Gastrocnemius medialis (tissue), 4 donors: ENCODE data around the gene GARS1. TPM values are rescaled to one million over a fixed set of nuclear protein-coding genes. Genes with fewer than 3 reads are reported as not detected.
"Not testable (repeated sequence)": the region's sequence is repeated elsewhere in the genome, so short reads cannot be mapped to it uniquely, and the experiment has no call there.

ENCODE experiments used
- ATAC-seq, 2 donors: fragments of 150-250 bp; one replicate each; pipeline ENCODE4 v1.9.1; 2016
- DNase-seq, 2 donors: peaks; one replicate each; pipeline ENCODE4 v3.0.0-alpha.2; 2019
- H3K27ac ChIP-seq, 4 donors: fragments of 200-600 bp; sonication (generic); 1 replicate in 1 of 4; 2 replicates in 3 of 4; pipeline ENCODE4 v1.5.1; 2016 to 2018; ENCODE audit warnings: mild to moderate bottlenecking in 2 of 4, moderate library complexity in 1 of 4
- H3K27me3 ChIP-seq, 3 donors: fragments of 200-600 bp; sonication (generic) in 2 of 3; 1 replicate in 1 of 3; 2 replicates in 2 of 3; pipeline versions ENCODE4 v1.5.1 to v1.6.0; 2016 to 2019; ENCODE audit warnings: mild to moderate bottlenecking in 1 of 3, moderate library complexity in 1 of 3
- H3K36me3 ChIP-seq, 2 donors: fragments of 200-600 bp; sonication (generic) in 1 of 2; one replicate each; pipeline ENCODE4 v1.5.1; 2017 to 2018
- H3K4me1 ChIP-seq, 2 donors: fragments of 200-600 bp; sonication (generic) in 1 of 2; one replicate each; pipeline ENCODE4 v1.5.1; 2016 to 2017; ENCODE audit warnings: mild to moderate bottlenecking in 2 of 2
- H3K4me3 ChIP-seq, 4 donors: fragments of 200-600 bp; sonication (generic) in 3 of 4; 1 replicate in 1 of 4; 2 replicates in 3 of 4; pipeline ENCODE4 v1.5.1; 2016 to 2019; ENCODE audit warnings: mild to moderate bottlenecking in 2 of 4
- H3K9me3 ChIP-seq, 3 donors: fragments of 200-600 bp; sonication (generic) in 2 of 3; 1 replicate in 1 of 3; 2 replicates in 2 of 3; pipeline ENCODE4 v1.5.1; 2016 to 2019
- CTCF ChIP-seq, 5 experiments: fragments of 450-650 bp in 3 of 5; fragments of 200-600 bp in 2 of 5; sonication (generic) in 2 of 5; IDR thresholded peaks in 4 of 5; conservative IDR thresholded peaks in 1 of 5; 1 replicate in 4 of 5; 2 replicates in 1 of 5; pipeline ENCODE4 v1.5.1; 2016 to 2019; ENCODE audit warnings: antibody characterized with exemption in 5 of 5, mild to moderate bottlenecking in 3 of 5, moderate library complexity in 3 of 5
- POLR2A ChIP-seq, 2 donors: fragments of 450-650 bp; IDR thresholded peaks; one replicate each; pipeline ENCODE4 v1.6.1; 2017; ENCODE audit warnings: antibody characterized with exemption in 2 of 2, mild to moderate bottlenecking in 2 of 2, moderate library complexity in 2 of 2
- in situ Hi-C, 4 donors: fragments of 200-750 bp; cut with MboI; loops; one replicate each; pipeline versions ENCODE4 v1.15.0 to v1.8.0; 2017; ENCODE audit warnings: low sequenced_read_pairs in 4 of 4
- intact Hi-C: fragments of 100-400 bp; cut with DNase I; formaldehyde crosslinking; loops from one replicate; pipeline ENCODE4 v1.15.1; 2023; ENCODE audit warnings: low total_unique reads
- total RNA-seq, 4 donors: library from RNA; depleted of rRNA; stranded (reverse); fragments of >200 nt; gene quantifications; one replicate each; pipeline versions ENCODE4 v1.1.0 to v1.2.3, GENCODE V29; 2016

Gene GARS1
- total RNA-seq, 4 donors from 2014 or later: 52.1 to 67.7 (median 60.1) TPM

GRCh38 chr7:30566596-30566995 lies 28.1 kb upstream of the GARS1 start:
- no peak overlapping the region for H3K27ac ChIP-seq
- H3K36me3 ChIP-seq: peaks cover 0 to 48% of the 10 kb centered on the region in 2 donors
- intact Hi-C loops (no loop called here), in situ Hi-C loops (loop anchor here in 1 of 4 donors (25.0 kb wide), 1 partner anchor 404 kb away; no protein-coding TSS in a partner anchor)
- TF ChIP-seq POLR2A (IDR thresholded peaks at IDR 0.05) (no peak), CTCF (IDR thresholded peaks at IDR 0.05 in 4 of 5, conservative IDR thresholded peaks at IDR 0.05 in 1 of 5) (no peak)
- H3K4me1 ChIP-seq: no peaks in the 10 kb centered on the region
- H3K27me3 ChIP-seq: no peaks in the 10 kb centered on the region
- DNase-seq: no peak
- H3K4me3 ChIP-seq: no peak overlapping the region
- H3K9me3 ChIP-seq: no peaks in the 10 kb centered on the region
- no peak for ATAC-seq

GRCh38 chr7:30567081-30567480 lies 27.6 kb upstream of the GARS1 start:
- DNase-seq (no peak), ATAC-seq (no peak)
- in situ Hi-C loops: loop anchor here in 1 of 4 donors (25.0 kb wide), 1 partner anchor 405 kb away; no protein-coding TSS in a partner anchor
- Histone ChIP-seq H3K36me3 (peaks cover 0 to 43% of the 10 kb centered on the region in 2 donors), H3K4me3 (no peak overlapping the region), H3K27ac (no peak overlapping the region), H3K27me3 (no peaks in the 10 kb centered on the region), H3K4me1 (no peaks in the 10 kb centered on the region), H3K9me3 (no peaks in the 10 kb centered on the region)
- TF ChIP-seq POLR2A (IDR thresholded peaks at IDR 0.05): no peak
- TF ChIP-seq CTCF (IDR thresholded peaks at IDR 0.05 in 4 of 5, conservative IDR thresholded peaks at IDR 0.05 in 1 of 5): no peak
- intact Hi-C loops: no loop called here

GRCh38 chr7:30570238-30570637 lies 24.4 kb upstream of the GARS1 start:
- intact Hi-C loops, DNase-seq, H3K27ac ChIP-seq, H3K9me3 ChIP-seq, H3K4me3 ChIP-seq, H3K27me3 ChIP-seq, ATAC-seq, H3K4me1 ChIP-seq: not testable (repeated sequence)
- in situ Hi-C loops: loop anchor here in 1 of 4 donors (25.0 kb wide), 1 partner anchor 408 kb away; no protein-coding TSS in a partner anchor
- H3K36me3 ChIP-seq: peaks cover 0 to 34% of the 10 kb centered on the region in 2 donors

- H3K27me3 ChIP-seq: no peaks in the 10 kb centered on the region
- peaks cover 0 to 3% of the 10 kb centered on the region in 2 donors for H3K4me1 ChIP-seq
- intact Hi-C loops (no loop called here), in situ Hi-C loops (loop anchor here in 1 of 4 donors (25.0 kb wide), 1 partner anchor 410 kb away; no protein-coding TSS in a partner anchor)
- no peaks in the 10 kb centered on the region for H3K9me3 ChIP-seq
- peaks cover 0 to 35% of the 10 kb centered on the region in 2 donors for H3K36me3 ChIP-seq
- H3K4me3 ChIP-seq: no peak overlapping the region
- TF ChIP-seq CTCF (IDR thresholded peaks at IDR 0.05 in 4 of 5, conservative IDR thresholded peaks at IDR 0.05 in 1 of 5): no peak
- no peak for TF ChIP-seq POLR2A (IDR thresholded peaks at IDR 0.05)
- H3K27ac ChIP-seq: no peak overlapping the region
- ATAC-seq (no peak), DNase-seq (no peak)
These were observed 22.4 kb upstream of the GARS1 start for GRCh38 chr7:30572212-30572841.

- ATAC-seq (no peak), DNase-seq (no peak)
- intact Hi-C loops (no loop called here), in situ Hi-C loops (no loop called here)
- H3K4me3 ChIP-seq: no peak overlapping the region
- TF ChIP-seq POLR2A (IDR thresholded peaks at IDR 0.05): no peak
- no peak for TF ChIP-seq CTCF (IDR thresholded peaks at IDR 0.05 in 4 of 5, conservative IDR thresholded peaks at IDR 0.05 in 1 of 5)
- peaks cover 0 to 3% of the 10 kb centered on the region in 2 donors for H3K4me1 ChIP-seq
- H3K27me3 ChIP-seq: no peaks in the 10 kb centered on the region
- H3K27ac ChIP-seq: no peak overlapping the region
- no peaks in the 10 kb centered on the region for H3K9me3 ChIP-seq
- H3K36me3 ChIP-seq: peaks cover 0 to 36% of the 10 kb centered on the region in 2 donors
These were observed 18.8 kb upstream of the GARS1 start for GRCh38 chr7:30575910-30576309.
